PC-3 (cell line): ENCODE data around the gene RHBDD1. TPM values are rescaled to one million over a fixed set of nuclear protein-coding genes. Genes with fewer than 3 reads are reported as not detected.

Experiments used
- ATAC-seq: fragments of 200-7000 bp; cut with Tn5 transposase; 2 replicates; pipeline ENCODE4 v1.9.1; 2020; ENCODE audit warnings: mild to moderate bottlenecking, moderate library complexity
- BruUV-seq: library from RNA; stranded (reverse); fragments of 400-500 nt; replicated peaks from 2 replicates; lab custom pipeline; 2021; lab: Mats Ljungman, UMichigan
- CTCF ChIA-PET: fragments of 300-600 bp; sonication (Branson Sonifier 250); formaldehyde crosslinking; loops from one replicate; lab custom pipeline; 2022; ENCODE audit warnings: antibody characterized with exemption; lab: Charles Lee
- POLR2A ChIA-PET: fragments of 300-600 bp; sonication (Branson Sonifier 250); formaldehyde crosslinking; loops from one replicate; lab custom pipeline; 2022; ENCODE audit warnings: antibody characterized with exemption; ENCODE audit not compliant: unreplicated experiment; lab: Charles Lee
- DNase-seq: peaks from one replicate; pipeline ENCODE4 v3.0.0-alpha.2; 2015
- H2AFZ ChIP-seq: fragments of 300-600 bp; sonication (generic); 2 replicates; pipeline ENCODE4 v1.6.0; 2016; ENCODE audit warnings: antibody characterized with exemption, low read length
- H3F3A ChIP-seq: fragments of 300-600 bp; sonication (generic); one replicate; pipeline ENCODE4 v1.6.0; 2017; ENCODE audit warnings: antibody characterized with exemption, low read length, control low read depth, mild to moderate bottlenecking; ENCODE audit not compliant: unreplicated experiment
- H3K27ac ChIP-seq: fragments of 300-600 bp; sonication (generic); 2 replicates; pipeline ENCODE4 v1.5.1; 2016; ENCODE audit warnings: mild to moderate bottlenecking, low read length
- H3K27me3 ChIP-seq: fragments of 300-600 bp; sonication (generic); 2 replicates; pipeline ENCODE4 v1.6.1; 2016; ENCODE audit warnings: low read length, mixed read lengths
- H3K36me3 ChIP-seq: fragments of 300-600 bp; sonication (generic); 2 replicates; pipeline ENCODE4 v1.6.1; 2016; ENCODE audit warnings: low read depth, mixed run types, low read length, mixed read lengths
- H3K4me1 ChIP-seq: fragments of 300-600 bp; sonication (generic); 2 replicates; pipeline ENCODE4 v1.5.1; 2016; ENCODE audit warnings: low read length; ENCODE audit not compliant: insufficient read depth
- H3K4me2 ChIP-seq: fragments of 300-600 bp; sonication (generic); 2 replicates; pipeline ENCODE4 v1.6.0; 2016; ENCODE audit warnings: low read length
- H3K4me3 ChIP-seq: fragments of 300-600 bp; sonication (generic); 2 replicates; pipeline ENCODE4 v1.5.1; 2016; ENCODE audit warnings: mild to moderate bottlenecking, low read length, mixed read lengths
- H3K79me2 ChIP-seq: fragments of 300-600 bp; sonication (generic); 2 replicates; pipeline ENCODE4 v1.6.1; 2017; ENCODE audit warnings: low read length, mixed read lengths
- H3K9ac ChIP-seq: fragments of 300-600 bp; sonication (generic); 2 replicates; pipeline ENCODE4 v1.6.0; 2016; ENCODE audit warnings: mild to moderate bottlenecking, low read length
- H3K9me2 ChIP-seq: fragments of 300-600 bp; sonication (generic); replicated peaks from 2 replicates; pipeline ENCODE4 v1.6.1; 2016; ENCODE audit warnings: mixed run types, low read length, mixed read lengths
- H3K9me3 ChIP-seq: fragments of 300-600 bp; sonication (generic); 2 replicates; pipeline ENCODE4 v1.6.1; 2016; ENCODE audit warnings: low read length, mixed read lengths
- H4K20me1 ChIP-seq: fragments of 300-600 bp; sonication (generic); 2 replicates; pipeline ENCODE4 v1.6.1; 2016; ENCODE audit warnings: low read length, mixed read lengths
- CTCF ChIP-seq: fragments of 300-600 bp; sonication (generic); conservative IDR thresholded peaks from 2 replicates; pipeline ENCODE4 v1.5.1; 2017; ENCODE audit warnings: antibody characterized with exemption, low read depth, mild to moderate bottlenecking, low read length
- EZH2 ChIP-seq: fragments of 300-600 bp; sonication (generic); IDR thresholded peaks from one replicate; pipeline ENCODE4 v1.6.1; 2017; ENCODE audit warnings: antibody characterized with exemption, mild to moderate bottlenecking, low read length; ENCODE audit not compliant: unreplicated experiment
- EZH2phosphoT487 ChIP-seq: fragments of 300-600 bp; sonication (generic); IDR thresholded peaks from 2 replicates; pipeline ENCODE4 v1.6.1; 2018; ENCODE audit warnings: mild to moderate bottlenecking, antibody characterized with exemption, low read length, borderline replicate concordance
- intact Hi-C: fragments of 100-400 bp; cut with micrococcal nuclease; formaldehyde crosslinking; loops from 2 replicates; pipeline ENCODE4 v1.9.0; 2023
- total RNA-seq: library from RNA; depleted of rRNA; stranded (reverse); fragments of >200 nt; gene quantifications from 2 replicates; pipeline ENCODE4 v1.2.3, GENCODE V29; 2014

RHBDD1 gene
- total RNA-seq, 1 experiment from 2014 or later: 9.1 TPM

GRCh38 chr2:226888378-226888965, 52.6 kb downstream of the RHBDD1 start:
- no peaks in the 10 kb centered on the region for H3K4me1 ChIP-seq
- ChIA-PET CTCF (no interaction called here), POLR2A (no interaction called here)
- intact Hi-C loops: no loop called here
- no peak overlapping the region for H3K4me2 ChIP-seq
- ATAC-seq (no peak), DNase-seq (no peak)
- no peaks in the 10 kb centered on the region for H3K36me3 ChIP-seq
- no peaks in the 10 kb centered on the region for H4K20me1 ChIP-seq
- H2AFZ ChIP-seq: no peak overlapping the region
- no peaks in the 10 kb centered on the region for H3K9me3 ChIP-seq
- no peak overlapping the region for H3K27ac ChIP-seq
- H3K27me3 ChIP-seq: no peaks in the 10 kb centered on the region
- H3K79me2 ChIP-seq: no peaks in the 10 kb centered on the region
- no TSS peak for BruUV-seq
- H3F3A ChIP-seq: no peaks in the 10 kb centered on the region
- H3K9ac ChIP-seq: no peak overlapping the region
- no peaks in the 10 kb centered on the region for H3K9me2 ChIP-seq
- H3K4me3 ChIP-seq: no peak overlapping the region
- TF ChIP-seq CTCF (no peak), EZH2 (no peak), EZH2phosphoT487 (no peak)

- Histone ChIP-seq H3K9ac (no peak overlapping the region), H3K4me2 (no peak overlapping the region), H3K9me3 (no peaks in the 10 kb centered on the region), H3K36me3 (no peaks in the 10 kb centered on the region), H2AFZ (no peak overlapping the region), H3K27ac (no peak overlapping the region), H3K4me1 (no peaks in the 10 kb centered on the region), H3F3A (no peaks in the 10 kb centered on the region), H3K9me2 (no peaks in the 10 kb centered on the region), H3K79me2 (no peaks in the 10 kb centered on the region), H3K27me3 (no peaks in the 10 kb centered on the region), H3K4me3 (no peak overlapping the region), H4K20me1 (no peaks in the 10 kb centered on the region)
- BruUV-seq: no TSS peak
- no peak for DNase-seq
- POLR2A ChIA-PET: no interaction called here
- intact Hi-C loops: no loop called here
- no peak for ATAC-seq
- TF ChIP-seq CTCF: no peak
- no peak for TF ChIP-seq EZH2phosphoT487
- TF ChIP-seq EZH2: no peak
- CTCF ChIA-PET: no interaction called here
Observed at GRCh38 chr2:226888971-226889370, 53.1 kb downstream of the RHBDD1 start.

GRCh38 chr2:226890286-226890685, 54.4 kb downstream of the RHBDD1 start:
- intact Hi-C loops: no loop called here
- Histone ChIP-seq H3K36me3 (no peaks in the 10 kb centered on the region), H3K9me3 (no peaks in the 10 kb centered on the region), H3K4me1 (no peaks in the 10 kb centered on the region), H3K27ac (no peak overlapping the region), H3K9ac (no peak overlapping the region), H2AFZ (no peak overlapping the region), H3K79me2 (no peaks in the 10 kb centered on the region), H3K4me3 (no peak overlapping the region), H3F3A (no peaks in the 10 kb centered on the region), H4K20me1 (no peaks in the 10 kb centered on the region), H3K27me3 (no peaks in the 10 kb centered on the region), H3K9me2 (no peaks in the 10 kb centered on the region), H3K4me2 (no peak overlapping the region)
- DNase-seq: no peak
- no TSS peak for BruUV-seq
- CTCF ChIA-PET: no interaction called here
- TF ChIP-seq CTCF (no peak), EZH2phosphoT487 (no peak), EZH2 (no peak)
- POLR2A ChIA-PET: interaction anchor here (0.6 kb wide), 1 partner anchor 1697 kb away, joined by 3 read pairs; no protein-coding TSS in a partner anchor
- no peak for ATAC-seq
